HG02852 (cell line): ENCODE results near the gene MUC5B.
"Not testable (repeated sequence)": the region's sequence is repeated elsewhere in the genome, so short reads cannot be mapped to it uniquely, and the experiment has no call there.

Source experiments
- ATAC-seq: cut with Tn5 transposase; IDR thresholded peaks from one replicate; pipeline ENCODE4 v1.9.1; 2021; ENCODE audit warnings: mild to moderate bottlenecking, moderate library complexity; ENCODE audit not compliant: unreplicated experiment

MUC5B gene

DNA sequence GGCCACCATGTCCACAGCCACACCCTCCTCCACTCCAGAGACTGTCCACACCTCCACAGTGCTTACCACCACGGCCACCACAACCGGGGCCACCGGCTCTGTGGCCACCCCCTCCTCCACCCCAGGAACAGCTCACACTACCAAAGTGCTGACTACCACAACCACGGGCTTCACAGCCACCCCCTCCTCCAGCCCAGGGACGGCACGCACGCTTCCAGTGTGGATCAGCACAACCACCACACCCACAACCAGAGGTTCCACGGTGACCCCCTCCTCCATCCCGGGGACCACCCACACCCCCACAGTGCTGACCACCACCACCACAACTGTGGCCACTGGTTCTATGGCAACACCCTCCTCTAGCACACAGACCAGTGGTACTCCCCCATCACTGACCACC is 21.7 kb downstream of the MUC5B start:
- not testable (repeated sequence) for ATAC-seq

DNA sequence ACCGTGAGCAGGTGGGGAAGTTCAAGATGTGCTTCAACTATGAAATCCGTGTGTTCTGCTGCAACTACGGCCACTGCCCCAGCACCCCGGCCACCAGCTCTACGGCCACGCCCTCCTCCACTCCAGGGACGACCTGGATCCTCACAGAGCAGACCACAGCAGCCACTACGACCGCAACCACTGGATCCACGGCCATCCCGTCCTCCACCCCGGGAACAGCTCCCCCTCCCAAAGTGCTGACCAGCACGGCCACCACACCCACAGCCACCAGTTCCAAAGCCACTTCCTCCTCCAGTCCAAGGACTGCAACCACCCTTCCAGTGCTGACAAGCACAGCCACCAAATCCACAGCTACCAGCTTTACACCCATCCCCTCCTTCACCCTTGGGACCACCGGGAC is 22.9 kb downstream of the MUC5B start:
- ATAC-seq: not testable (repeated sequence)

DNA sequence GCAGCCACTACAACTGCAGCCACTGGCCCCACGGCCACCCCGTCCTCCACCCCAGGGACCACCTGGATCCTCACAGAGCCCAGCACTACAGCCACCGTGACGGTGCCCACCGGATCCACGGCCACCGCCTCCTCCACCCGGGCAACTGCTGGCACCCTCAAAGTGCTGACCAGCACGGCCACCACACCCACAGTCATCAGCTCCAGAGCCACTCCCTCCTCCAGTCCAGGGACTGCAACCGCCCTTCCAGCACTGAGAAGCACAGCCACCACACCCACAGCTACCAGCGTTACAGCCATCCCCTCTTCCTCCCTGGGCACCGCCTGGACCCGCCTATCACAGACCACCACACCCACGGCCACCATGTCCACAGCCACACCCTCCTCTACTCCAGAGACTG is 23.4 kb downstream of the MUC5B start:
- ATAC-seq: not testable (repeated sequence)

DNA sequence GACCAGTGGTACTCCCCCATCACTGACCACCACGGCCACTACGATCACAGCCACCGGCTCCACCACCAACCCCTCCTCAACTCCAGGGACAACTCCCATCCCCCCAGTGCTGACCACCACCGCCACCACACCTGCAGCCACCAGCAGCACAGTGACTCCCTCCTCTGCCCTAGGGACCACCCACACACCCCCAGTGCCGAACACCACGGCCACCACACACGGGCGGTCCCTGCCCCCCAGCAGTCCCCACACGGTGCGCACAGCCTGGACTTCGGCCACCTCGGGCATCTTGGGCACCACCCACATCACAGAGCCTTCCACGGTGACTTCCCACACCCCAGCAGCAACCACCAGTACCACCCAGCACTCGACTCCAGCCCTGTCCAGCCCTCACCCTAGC is 24.2 kb downstream of the MUC5B start:
- ATAC-seq: not testable (repeated sequence)

DNA sequence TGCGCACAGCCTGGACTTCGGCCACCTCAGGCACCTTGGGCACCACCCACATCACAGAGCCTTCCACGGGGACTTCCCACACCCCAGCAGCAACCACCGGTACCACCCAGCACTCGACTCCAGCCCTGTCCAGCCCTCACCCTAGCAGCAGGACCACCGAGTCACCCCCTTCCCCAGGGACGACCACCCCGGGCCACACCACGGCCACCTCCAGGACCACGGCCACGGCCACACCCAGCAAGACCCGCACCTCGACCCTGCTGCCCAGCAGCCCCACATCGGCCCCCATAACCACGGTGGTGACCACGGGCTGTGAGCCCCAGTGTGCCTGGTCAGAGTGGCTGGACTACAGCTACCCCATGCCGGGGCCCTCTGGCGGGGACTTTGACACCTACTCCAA is 26.1 kb downstream of the MUC5B start:
- ATAC-seq: not testable (repeated sequence)

DNA sequence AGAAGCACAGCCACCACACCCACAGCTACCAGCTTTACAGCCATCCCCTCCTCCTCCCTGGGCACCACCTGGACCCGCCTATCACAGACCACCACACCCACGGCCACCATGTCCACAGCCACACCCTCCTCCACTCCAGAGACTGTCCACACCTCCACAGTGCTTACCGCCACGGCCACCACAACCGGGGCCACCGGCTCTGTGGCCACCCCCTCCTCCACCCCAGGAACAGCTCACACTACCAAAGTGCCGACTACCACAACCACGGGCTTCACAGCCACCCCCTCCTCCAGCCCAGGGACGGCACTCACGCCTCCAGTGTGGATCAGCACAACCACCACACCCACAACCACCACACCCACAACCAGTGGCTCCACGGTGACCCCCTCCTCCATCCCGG is 27.5 kb downstream of the MUC5B start:
- not testable (repeated sequence) for ATAC-seq

DNA sequence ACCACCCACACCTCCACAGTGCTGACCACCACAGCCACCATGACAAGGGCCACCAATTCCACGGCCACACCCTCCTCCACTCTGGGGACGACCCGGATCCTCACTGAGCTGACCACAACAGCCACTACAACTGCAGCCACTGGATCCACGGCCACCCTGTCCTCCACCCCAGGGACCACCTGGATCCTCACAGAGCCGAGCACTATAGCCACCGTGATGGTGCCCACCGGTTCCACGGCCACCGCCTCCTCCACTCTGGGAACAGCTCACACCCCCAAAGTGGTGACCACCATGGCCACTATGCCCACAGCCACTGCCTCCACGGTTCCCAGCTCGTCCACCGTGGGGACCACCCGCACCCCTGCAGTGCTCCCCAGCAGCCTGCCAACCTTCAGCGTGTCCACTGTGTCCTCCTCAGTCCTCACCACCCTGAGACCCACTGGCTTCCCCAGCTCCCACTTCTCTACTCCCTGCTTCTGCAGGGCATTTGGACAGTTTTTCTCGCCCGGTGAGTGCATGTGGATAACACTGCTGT is 28.4 kb downstream of the MUC5B start:
- no peak for ATAC-seq

DNA sequence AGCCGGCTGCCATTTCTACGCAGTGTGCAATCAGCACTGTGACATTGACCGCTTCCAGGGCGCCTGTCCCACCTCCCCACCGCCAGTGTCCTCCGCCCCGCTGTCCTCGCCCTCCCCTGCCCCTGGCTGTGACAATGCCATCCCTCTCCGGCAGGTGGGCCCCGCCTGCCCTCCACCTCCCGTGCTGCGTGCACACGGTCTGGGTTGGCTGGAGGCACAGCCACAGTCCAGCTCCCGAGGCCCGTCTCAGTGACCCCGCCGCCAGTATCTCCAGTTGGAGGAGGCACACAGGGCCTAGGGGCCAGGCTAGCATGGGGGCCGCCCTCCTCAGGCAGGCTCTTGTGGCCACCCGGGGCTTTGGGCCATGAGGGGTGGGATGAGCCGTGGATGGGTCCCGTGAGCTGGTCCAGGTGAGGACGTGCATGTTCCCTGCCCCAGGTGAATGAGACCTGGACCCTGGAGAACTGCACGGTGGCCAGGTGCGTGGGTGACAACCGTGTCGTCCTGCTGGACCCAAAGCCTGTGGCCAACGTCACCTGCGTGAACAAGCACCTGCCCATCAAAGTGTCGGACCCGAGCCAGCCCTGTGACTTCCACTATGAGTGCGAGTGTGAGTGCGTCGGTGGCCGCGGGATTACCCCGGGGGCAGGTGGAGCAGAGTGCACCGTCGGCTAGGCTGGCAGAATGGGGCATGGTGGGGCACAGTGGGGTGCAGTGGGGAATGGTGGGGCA is 29.7 kb downstream of the MUC5B start:
- ATAC-seq: no peak

DNA sequence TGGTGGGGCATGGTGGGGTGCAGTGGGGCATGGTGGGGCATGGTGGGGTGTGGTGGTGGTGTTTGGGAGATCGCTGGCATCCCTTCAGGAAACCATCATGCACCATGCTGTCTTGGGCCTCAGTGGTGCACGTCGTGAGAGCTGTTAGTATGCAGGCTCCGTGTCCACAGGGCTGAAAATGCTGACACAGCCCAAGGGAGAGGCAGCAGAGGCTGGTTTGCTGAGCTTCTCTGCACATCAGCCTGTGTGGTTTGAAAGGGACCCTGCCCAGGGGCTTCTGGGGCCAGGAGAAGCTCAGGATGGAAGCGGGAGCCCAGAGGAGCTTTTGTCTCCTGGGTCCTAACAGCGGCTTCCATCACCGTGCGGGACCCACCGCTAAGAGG is 30.2 kb downstream of the MUC5B start:
- no peak for ATAC-seq

DNA sequence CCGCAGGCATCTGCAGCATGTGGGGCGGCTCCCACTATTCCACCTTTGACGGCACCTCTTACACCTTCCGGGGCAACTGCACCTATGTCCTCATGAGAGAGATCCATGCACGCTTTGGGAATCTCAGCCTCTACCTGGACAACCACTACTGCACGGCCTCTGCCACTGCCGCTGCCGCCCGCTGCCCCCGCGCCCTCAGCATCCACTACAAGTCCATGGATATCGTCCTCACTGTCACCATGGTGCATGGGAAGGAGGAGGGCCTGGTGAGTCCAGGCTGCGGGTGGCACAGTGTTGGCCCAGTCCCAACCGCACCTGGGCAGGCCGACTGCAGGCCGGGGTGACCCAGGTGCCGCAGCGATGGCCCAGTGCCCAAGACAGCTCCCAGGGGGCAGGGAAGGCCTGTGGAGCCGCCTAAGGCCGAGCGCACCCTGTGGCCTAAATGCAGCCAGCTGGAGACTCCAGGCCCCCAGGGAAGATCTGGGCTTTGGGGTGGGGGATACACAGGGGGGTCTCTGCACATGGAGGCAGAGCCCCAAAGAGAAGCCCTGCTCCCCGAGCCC is 31.3 kb downstream of the MUC5B start:
- no peak for ATAC-seq

DNA sequence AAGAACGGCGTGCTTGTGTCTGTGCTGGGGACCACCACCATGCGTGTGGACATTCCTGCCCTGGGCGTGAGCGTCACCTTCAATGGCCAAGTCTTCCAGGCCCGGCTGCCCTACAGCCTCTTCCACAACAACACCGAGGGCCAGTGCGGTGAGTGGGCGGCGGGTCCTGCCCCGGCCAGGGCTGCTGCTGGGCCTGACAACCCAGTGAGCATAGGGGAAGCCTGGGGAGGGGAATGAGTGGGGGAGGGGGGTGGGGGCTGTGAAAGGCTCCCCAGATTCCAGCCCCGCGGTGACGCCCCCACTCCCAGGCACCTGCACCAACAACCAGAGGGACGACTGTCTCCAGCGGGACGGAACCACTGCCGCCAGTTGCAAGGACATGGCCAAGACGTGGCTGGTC is 31.9 kb downstream of the MUC5B start:
- ATAC-seq: no peak

DNA sequence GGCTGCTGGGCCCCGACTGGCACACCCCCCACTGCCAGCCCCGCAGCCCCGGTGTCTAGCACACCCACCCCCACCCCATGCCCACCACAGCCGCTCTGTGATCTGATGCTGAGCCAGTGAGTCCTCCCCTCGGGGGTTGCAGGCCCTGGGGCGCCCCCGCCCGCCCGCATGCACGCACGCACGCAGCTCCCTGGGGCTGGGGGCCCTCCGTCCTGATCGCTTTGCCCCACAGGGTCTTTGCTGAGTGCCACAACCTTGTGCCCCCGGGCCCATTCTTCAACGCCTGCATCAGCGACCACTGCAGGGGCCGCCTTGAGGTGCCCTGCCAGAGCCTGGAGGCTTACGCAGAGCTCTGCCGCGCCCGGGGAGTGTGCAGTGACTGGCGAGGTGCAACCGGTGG is 32.3 kb downstream of the MUC5B start:
- no peak for ATAC-seq

DNA sequence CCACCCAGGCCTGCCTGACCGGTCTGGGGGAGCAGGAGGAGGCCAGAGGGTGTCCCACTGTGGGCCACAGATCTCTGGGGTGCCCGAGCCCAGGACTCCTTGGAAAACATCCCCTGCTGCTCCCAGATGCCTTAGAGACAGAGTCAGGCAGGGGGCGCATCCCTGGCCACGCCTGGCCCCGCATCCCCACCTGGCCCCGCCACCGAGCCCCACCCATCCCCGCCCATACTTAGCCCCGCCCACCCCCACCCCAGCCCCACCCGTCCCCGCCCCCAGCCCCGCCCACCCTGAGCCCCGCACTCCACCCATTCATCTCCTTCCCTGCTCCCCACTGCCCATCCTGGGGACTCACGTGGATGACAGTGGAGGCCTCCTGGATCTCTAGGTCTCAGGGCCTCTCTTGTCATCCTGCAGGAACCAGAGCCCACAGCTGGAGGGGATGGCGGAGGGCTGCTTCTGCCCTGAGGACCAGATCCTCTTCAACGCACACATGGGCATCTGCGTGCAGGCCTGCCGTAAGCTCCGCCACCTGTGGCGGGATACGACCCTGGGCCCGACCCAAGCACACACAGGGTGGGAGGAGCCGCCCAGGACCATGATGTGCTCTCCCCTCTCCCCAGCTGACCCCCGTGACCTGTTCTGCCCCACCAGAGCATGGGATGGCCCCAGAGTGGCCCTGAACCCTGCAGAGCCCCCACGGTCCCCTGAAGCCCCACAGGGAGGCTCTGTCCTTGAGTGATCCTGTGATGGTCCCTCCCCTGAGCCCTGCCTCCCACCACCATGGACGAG is 33.6 kb downstream of the MUC5B start:
- ATAC-seq: no peak

DNA sequence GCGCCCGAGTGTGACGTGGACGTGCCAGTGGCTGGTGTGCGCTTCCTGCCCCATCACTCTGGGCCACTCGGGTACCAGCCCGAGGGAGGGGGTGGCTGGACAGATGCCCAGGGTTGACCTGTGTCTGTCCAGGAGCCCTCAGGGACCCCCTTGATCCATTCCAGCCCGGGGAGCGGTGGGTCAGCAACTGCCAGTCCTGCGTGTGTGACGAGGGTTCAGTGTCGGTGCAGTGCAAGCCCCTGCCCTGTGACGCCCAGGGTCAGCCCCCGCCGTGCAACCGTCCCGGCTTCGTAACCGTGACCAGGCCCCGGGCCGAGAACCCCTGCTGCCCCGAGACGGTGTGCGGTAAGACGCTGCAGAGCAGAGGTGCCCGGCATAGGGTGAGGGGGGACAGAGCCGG is 34.5 kb downstream of the MUC5B start:
- no peak for ATAC-seq

DNA sequence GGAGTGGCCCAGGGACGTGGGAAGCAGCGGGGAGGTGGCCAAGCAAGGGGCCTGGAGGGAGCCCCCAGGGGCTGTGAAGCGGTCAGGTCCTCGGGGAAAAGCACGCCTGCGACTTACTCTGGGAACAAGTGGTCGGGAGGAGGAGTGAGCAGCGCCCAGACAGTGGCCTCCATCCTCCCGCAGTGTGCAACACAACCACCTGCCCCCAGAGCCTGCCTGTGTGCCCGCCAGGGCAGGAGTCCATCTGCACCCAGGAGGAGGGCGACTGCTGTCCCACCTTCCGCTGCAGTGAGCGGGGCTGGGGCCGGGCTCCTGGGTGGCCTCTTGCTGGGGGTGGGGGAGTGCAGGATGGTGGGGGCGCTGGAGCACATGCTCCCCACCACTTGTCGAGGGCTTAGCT is 35.0 kb downstream of the MUC5B start:
- ATAC-seq: no peak

DNA sequence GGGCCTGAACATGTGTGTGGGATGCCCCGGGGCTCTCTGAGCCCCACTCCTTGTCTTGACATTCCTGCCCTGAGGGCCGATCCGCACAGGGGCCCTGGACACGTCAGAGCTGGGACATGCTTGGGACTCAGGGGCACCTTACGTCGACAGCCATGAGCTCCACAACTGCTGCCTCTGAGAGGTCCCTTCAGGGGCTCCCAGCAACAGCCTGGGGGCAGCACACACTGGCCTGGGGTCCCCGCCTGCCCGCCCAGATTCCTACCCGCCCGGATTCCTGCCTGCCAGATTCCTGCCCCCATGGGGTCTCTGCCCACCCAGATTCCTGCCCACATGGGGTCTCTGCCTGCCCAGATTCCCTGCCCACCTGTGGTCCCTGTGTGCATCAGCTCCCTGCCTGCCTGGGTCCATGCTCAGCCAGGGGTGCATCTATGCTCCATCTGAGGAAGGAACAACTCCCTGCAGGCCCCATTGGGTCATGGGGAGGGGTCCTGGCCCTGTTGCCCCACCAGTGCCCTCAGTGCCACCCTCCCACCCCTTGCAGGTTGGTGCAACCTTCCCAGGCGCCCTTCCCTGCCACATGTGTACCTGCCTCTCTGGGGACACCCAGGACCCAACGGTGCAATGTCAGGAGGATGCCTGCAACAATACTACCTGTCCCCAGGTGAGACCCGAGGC is 35.7 kb downstream of the MUC5B start:
- no peak for ATAC-seq

DNA sequence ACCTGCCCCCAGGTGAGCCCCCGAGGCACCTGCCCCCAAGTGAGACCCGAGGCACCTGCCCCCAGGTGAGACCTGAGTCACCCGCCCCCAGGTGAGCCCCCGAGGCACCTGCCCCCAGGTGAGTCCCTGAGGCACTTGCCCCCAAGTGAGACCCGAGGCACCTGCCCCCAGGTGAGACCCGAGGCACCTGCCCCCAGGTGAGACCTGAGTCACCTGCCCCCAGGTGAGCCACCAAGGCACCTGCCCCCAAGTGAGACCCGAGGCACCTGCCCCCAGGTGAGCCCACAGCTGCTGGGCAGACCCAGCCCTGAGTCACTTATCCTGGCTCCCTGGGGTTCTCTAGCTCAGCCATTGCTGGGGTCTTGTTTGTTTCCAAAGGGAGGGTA is 36.2 kb downstream of the MUC5B start:
- no peak for ATAC-seq

DNA sequence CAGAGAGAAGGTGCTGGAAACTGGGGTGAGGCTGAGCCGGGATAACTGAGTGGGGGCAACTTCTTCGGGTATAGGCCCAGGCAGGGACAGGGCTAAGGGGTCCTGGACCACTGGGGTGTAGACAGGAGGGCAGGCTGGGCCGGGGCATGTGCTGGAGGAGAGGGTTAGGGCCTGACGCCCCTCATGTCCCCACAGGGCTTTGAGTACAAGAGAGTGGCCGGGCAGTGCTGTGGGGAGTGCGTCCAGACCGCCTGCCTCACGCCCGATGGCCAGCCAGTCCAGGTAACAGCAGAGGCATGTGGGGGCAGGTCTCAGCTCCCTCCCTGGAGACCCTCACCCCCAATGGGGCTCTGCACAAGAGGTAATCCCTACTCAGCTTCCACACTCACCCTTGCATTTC is 36.7 kb downstream of the MUC5B start:
- no peak for ATAC-seq

DNA sequence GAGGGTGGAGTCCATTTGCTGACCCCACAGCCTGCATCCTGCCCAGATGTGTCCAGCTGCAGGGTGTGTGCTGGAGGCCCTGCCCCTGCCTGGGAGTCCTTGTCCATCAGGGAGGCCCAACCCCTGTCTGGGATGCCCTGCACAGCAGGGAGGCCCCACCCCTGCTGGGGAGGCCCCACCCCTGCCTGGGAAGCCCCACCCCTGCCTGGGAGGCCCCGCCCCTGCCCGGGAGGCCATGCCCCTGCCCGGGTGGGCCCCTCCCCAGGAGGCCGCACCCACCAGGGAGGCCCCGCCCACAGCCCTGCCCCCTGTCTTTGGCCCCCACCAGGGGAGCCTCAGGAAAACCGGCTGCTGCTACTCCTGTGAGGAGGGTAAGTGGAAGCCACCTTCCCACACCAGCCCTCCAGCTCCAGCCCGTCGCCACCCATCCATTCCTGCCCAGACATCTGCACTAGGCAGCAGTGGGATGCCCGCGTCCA is 37.2 kb downstream of the MUC5B start:
- no peak for ATAC-seq

DNA sequence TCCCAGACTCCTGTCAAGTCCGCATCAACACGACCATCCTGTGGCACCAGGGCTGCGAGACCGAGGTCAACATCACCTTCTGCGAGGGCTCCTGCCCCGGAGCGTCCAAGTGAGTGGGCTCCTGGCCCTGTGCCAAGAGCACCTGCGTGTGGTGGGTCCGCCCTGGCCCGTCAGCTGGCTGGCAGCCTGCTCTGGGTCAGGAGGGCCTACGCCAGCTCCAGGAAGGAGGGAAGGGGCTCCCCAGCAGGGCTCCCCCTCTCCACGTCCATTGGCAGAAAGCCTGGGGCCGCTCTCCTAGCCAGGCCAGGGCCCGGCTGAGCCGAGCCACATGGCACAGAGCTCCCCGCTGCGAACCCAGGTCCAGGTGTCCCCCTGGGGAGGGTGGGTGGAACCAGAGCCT is 37.8 kb downstream of the MUC5B start:
- no peak for ATAC-seq
